Parathyroid adenoma (tissue), 2 donors: ENCODE results near the gene FNDC3B.
"Not testable (repeated sequence)": the region's sequence is repeated elsewhere in the genome, so short reads cannot be mapped to it uniquely, and the experiment has no call there.

Source experiments
- H2AFZ ChIP-seq: fragments of 300-600 bp; sonication (generic); one replicate; pipeline ENCODE4 v1.7.0; 2017; ENCODE audit warnings: antibody characterized with exemption, mild to moderate bottlenecking
- H3K27ac ChIP-seq: fragments of 300-600 bp; sonication (generic); one replicate; pipeline ENCODE4 v1.7.0; 2017
- H3K27me3 ChIP-seq: fragments of 300-600 bp; sonication (generic); one replicate; pipeline ENCODE4 v1.7.0; 2017; ENCODE audit warnings: low read length; ENCODE audit not compliant: control insufficient read depth, insufficient read depth
- H3K36me3 ChIP-seq: fragments of 300-600 bp; sonication (generic); one replicate; pipeline ENCODE4 v1.7.0; 2017; ENCODE audit warnings: low read length; ENCODE audit not compliant: control insufficient read depth, insufficient read depth
- H3K4me1 ChIP-seq: fragments of 300-600 bp; sonication (generic); one replicate; pipeline ENCODE4 v1.7.0; 2017; ENCODE audit warnings: control low read depth
- H3K4me2 ChIP-seq: fragments of 300-600 bp; sonication (generic); one replicate; pipeline ENCODE4 v1.7.0; 2017; ENCODE audit warnings: low read length
- H3K4me3 ChIP-seq: fragments of 300-600 bp; sonication (generic); one replicate; pipeline ENCODE4 v1.7.0; 2017; ENCODE audit warnings: low read depth, low read length
- H3K79me2 ChIP-seq: fragments of 300-600 bp; sonication (generic); one replicate; pipeline ENCODE4 v1.7.0; 2017; ENCODE audit warnings: control low read depth
- H3K9ac ChIP-seq: fragments of 300-600 bp; sonication (generic); one replicate; pipeline ENCODE4 v1.7.0; 2017; ENCODE audit warnings: mild to moderate bottlenecking
- H3K9me3 ChIP-seq: fragments of 300-600 bp; sonication (generic); one replicate; pipeline ENCODE4 v1.7.0; 2017; ENCODE audit warnings: low read length; ENCODE audit not compliant: control insufficient read depth
- TF ChIP-seq, protein P1 (sequence below): fragments of 300-600 bp; sonication (generic); IDR thresholded peaks from one replicate; pipeline ENCODE4 v1.7.0; 2017; ENCODE audit warnings: antibody characterized with exemption, mild to moderate bottlenecking
- donor health status: primary hyperparathyroidism.

FNDC3B gene

DNA sequence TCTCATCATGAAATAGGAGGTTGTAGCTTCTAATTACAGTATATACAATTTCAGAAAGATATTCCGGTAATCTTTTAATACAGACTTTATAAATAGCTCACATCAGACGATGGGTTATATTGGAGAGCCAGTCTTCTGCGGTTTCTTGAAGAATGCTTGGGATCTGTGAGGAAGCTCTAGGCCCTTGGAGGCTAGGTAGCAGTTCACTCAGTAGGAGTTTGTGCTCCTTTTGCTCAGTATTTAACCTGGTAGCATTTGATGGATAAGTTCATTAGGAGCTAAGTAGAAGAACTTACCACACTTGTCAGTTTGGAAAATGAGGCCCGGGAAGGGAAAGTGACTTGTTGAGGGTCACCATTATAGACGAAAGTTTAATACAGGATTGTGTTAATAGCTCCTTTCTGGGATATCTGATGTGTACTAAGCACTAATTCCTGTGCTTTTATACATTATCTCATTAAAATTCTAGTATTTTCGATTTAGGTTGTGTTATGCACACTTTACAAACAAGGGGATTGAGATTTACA is 2.8 kb downstream of the FNDC3B start:
- TF ChIP-seq, protein P1, sequence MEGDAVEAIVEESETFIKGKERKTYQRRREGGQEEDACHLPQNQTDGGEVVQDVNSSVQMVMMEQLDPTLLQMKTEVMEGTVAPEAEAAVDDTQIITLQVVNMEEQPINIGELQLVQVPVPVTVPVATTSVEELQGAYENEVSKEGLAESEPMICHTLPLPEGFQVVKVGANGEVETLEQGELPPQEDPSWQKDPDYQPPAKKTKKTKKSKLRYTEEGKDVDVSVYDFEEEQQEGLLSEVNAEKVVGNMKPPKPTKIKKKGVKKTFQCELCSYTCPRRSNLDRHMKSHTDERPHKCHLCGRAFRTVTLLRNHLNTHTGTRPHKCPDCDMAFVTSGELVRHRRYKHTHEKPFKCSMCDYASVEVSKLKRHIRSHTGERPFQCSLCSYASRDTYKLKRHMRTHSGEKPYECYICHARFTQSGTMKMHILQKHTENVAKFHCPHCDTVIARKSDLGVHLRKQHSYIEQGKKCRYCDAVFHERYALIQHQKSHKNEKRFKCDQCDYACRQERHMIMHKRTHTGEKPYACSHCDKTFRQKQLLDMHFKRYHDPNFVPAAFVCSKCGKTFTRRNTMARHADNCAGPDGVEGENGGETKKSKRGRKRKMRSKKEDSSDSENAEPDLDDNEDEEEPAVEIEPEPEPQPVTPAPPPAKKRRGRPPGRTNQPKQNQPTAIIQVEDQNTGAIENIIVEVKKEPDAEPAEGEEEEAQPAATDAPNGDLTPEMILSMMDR = no peak

DNA sequence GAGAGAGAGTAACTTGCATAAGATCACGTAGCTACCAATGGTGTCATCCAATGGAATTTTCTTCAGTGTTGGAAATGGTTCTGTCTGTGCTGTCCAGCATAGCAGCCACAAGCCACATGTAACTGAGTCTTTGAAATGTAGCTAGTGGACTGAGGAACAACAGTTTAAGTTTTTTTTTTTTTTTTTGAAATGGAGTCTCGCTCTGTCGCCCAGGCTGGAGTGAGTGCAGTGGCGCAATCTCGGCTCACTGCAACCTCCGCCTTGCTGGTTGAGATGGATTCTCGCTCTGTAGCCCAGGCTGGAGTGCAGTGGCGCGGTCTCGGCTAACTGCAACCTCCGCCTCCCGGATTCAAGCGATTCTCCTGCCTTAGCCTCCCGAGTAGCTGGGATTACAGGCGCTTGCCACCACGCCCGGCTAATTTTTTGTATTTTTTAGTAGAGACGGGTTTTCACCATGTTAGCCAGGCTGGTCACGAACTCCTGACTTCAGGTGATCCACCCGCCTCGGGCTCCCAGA is 3.3 kb downstream of the FNDC3B start:
- H2AFZ ChIP-seq, H3K9me3 ChIP-seq, H3K4me3 ChIP-seq, H3K36me3 ChIP-seq, H3K79me2 ChIP-seq, H3K9ac ChIP-seq, H3K27ac ChIP-seq, H3K4me1 ChIP-seq, H3K27me3 ChIP-seq, H3K4me2 ChIP-seq: not testable (repeated sequence)

More for the DNA sequence above, 2.8 kb downstream of the FNDC3B start:
- no peak overlapping the region for H2AFZ ChIP-seq
- H3K9me3 ChIP-seq = no peaks in the 10 kb centered on the region
- H3K4me3 ChIP-seq = no peak overlapping the region
- no peaks in the 10 kb centered on the region for H3K79me2 ChIP-seq
- no peaks in the 10 kb centered on the region for H3K27me3 ChIP-seq
- H3K9ac ChIP-seq = no peak overlapping the region
- H3K36me3 ChIP-seq = no peaks in the 10 kb centered on the region
- no peak overlapping the region for H3K4me2 ChIP-seq
- no peaks in the 10 kb centered on the region for H3K4me1 ChIP-seq
- peak overlapping the region; percentile 22 for H3K27ac ChIP-seq

DNA sequence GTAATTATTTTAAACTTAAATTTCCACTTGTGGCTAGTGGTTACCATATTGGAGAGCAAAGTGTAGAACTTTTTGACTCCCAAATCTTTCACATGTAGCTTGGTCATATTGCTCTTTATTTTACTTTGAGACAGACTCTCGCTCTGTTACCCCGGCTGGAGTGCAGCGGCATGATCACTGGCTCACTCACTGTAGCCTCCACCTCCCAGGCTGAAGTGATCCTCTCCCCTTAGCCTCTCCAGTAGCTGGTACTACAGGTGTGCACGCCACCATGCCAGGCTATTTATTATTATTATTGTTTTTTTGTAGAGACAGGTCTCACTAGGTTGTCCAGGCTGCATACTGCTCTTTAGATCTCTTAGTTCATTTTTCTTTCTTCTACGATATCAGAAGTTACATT is 3.9 kb downstream of the FNDC3B start:
- H3K4me1 ChIP-seq = no peaks in the 10 kb centered on the region
- no peak overlapping the region for H3K4me3 ChIP-seq
- H2AFZ ChIP-seq = no peak overlapping the region
- no peaks in the 10 kb centered on the region for H3K36me3 ChIP-seq
- H3K27me3 ChIP-seq = no peaks in the 10 kb centered on the region
- no peaks in the 10 kb centered on the region for H3K9me3 ChIP-seq
- no peak overlapping the region for H3K9ac ChIP-seq
- TF ChIP-seq, protein P1 = no peak
- no peaks in the 10 kb centered on the region for H3K79me2 ChIP-seq
- H3K27ac ChIP-seq = no peak overlapping the region
- no peak overlapping the region for H3K4me2 ChIP-seq

DNA sequence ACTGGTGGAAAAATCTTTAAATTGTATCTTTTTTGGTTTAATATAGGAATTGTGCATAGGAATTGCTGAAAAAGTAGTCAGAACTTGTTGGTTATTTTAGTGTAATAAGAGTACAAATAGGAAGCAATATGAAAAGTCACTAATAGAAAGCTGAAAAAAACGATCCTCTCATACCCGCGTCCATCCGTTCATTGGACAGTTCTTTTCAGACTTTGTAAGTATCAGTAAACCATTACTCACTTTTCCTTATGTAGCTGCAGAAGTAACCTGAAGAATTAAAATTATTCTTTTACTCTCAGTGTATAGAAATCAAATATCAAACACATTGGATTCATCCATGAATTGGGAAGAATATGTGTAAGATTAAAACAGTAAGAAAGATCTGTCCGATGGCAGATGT is 4.4 kb downstream of the FNDC3B start:
- Histone ChIP-seq H3K27ac (no peak overlapping the region), H3K79me2 (peaks cover 2% of the 10 kb centered on the region), H3K9me3 (no peaks in the 10 kb centered on the region), H3K4me3 (no peak overlapping the region), H3K36me3 (no peaks in the 10 kb centered on the region), H3K27me3 (no peaks in the 10 kb centered on the region), H3K4me1 (no peaks in the 10 kb centered on the region), H3K9ac (no peak overlapping the region), H2AFZ (no peak overlapping the region), H3K4me2 (no peak overlapping the region)
- TF ChIP-seq, protein P1 = no peak

DNA sequence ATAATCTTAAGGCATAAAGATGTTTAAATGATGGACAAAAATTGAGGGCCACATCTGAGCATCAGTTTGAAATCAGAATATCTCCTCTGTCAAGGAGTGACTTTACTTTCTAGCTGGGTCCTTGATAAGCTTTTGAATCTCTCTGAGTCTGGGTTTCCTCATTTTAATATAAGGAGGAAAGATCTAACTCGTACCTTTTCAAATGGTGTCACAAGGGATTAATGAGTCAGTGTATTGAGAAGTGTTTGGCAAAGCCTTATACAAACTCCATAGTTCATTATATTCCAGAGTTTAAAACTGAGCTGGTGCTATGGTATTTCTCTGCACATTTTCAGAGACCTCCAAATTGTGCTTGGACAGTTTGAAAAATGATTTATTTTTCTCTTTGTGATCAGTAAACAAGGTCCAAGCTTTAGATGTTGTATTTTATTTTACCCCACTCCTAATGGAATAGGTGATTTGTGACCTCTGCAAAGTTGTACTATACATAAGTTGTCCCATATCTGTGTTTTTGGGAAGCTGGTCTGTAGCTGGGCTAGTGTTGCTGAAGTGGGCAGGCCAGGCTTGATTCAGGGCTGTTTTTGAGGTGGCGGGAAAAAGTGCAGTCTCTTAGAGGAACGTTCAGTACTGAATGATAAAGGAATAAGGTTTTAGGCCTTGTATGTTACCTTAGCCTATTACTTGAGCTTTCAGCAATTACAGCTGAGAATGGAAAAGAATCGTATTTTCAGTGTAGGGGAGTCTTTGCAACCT is 5.6 kb downstream of the FNDC3B start:
- Histone ChIP-seq H3K36me3 (no peaks in the 10 kb centered on the region), H3K79me2 (peaks cover 2% of the 10 kb centered on the region), H3K4me2 (no peak overlapping the region), H3K4me1 (no peaks in the 10 kb centered on the region), H3K27me3 (no peaks in the 10 kb centered on the region), H3K4me3 (no peak overlapping the region), H3K9me3 (no peaks in the 10 kb centered on the region), H2AFZ (no peak overlapping the region), H3K9ac (no peak overlapping the region), H3K27ac (no peak overlapping the region)
- TF ChIP-seq, protein P1 = no peak
